Endothelial cell (in vitro differentiated cells): ENCODE data around the gene FGF19. TPM values are rescaled to one million over a fixed set of nuclear protein-coding genes. Genes with fewer than 3 reads are reported as not detected.

Experiments used
- DNase-seq: peaks from one replicate; pipeline ENCODE4 v3.0.0; 2021; ENCODE audit warnings: low spot score
- H3K27ac Mint-ChIP-seq: one replicate; pipeline ENCODE4 v1.8.0; 2021; ENCODE audit warnings: mixed read lengths, inconsistent platforms; ENCODE audit not compliant: unreplicated experiment
- H3K27me3 Mint-ChIP-seq: one replicate; pipeline ENCODE4 v1.8.0; 2021; ENCODE audit warnings: mild to moderate bottlenecking, moderate library complexity, mixed read lengths, inconsistent platforms; ENCODE audit not compliant: unreplicated experiment
- H3K36me3 Mint-ChIP-seq: one replicate; pipeline ENCODE4 v1.8.0; 2021; ENCODE audit warnings: mild to moderate bottlenecking, low read depth, mixed read lengths, inconsistent platforms; ENCODE audit not compliant: unreplicated experiment
- H3K4me1 Mint-ChIP-seq: one replicate; pipeline ENCODE4 v1.8.0; 2021; ENCODE audit warnings: mild to moderate bottlenecking, mixed read lengths, inconsistent platforms; ENCODE audit not compliant: unreplicated experiment
- H3K4me3 Mint-ChIP-seq: one replicate; pipeline ENCODE4 v1.8.0; 2021; ENCODE audit warnings: mild to moderate bottlenecking, mixed read lengths, inconsistent platforms; ENCODE audit not compliant: unreplicated experiment
- H3K9me3 Mint-ChIP-seq: one replicate; pipeline ENCODE4 v1.8.0; 2021; ENCODE audit warnings: mixed read lengths, inconsistent platforms; ENCODE audit not compliant: unreplicated experiment
- total RNA-seq: library from RNA; stranded (reverse); fragmentation: NEBNext Ultra II Directional; extraction: Animal tissue kit (Norgen Biotek cat#: 25700); gene quantifications from one replicate; pipeline ENCODE4 v1.2.1, GENCODE V29; 2021; ENCODE audit not compliant: unreplicated experiment
- TF ChIP-seq, protein P1 (sequence below): fragments of 200-600 bp; sonication (generic); IDR thresholded peaks from one replicate; pipeline ENCODE4 v1.5.0; 2021; ENCODE audit warnings: antibody characterized with exemption; ENCODE audit not compliant: unreplicated experiment

FGF19 gene
- total RNA-seq, 1 donor from 2014 or later: not detected

DNA sequence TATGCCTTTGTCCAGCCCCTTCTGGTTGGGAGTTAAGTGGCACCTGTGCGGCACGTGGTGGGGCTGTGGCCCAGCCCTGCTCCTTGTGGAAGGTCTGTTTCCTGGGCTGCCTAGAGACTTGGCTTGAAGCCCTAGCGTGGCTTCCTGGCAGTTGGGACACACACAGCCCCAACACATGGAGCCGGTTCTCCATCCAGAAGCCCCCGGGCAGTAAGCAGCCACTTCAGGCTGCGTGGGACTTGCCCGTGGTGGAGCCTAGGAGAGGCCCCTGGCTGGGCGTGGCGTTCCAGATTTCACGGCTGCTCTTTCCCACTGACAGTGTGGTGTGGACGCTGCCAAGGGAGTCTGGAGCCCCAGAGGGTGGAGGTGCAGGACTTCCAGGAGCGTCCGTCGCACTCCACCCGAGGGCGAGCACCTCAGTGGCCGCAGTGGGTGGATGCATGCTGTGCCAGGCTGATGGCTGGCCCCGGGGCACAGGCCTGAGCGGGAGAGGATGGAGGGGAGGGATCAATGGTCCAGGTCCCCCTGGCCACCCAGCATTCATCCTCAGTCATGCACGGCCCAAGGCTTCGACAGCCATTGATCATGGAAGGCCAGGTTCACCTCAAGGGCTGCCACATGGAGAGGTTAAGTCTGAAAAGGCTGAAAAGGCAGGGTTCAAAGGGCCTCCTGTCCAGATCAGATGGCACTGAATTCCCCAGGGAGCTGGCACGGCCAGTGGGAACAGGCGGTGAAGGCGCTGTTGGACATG is 53.6 kb downstream of the FGF19 start:
- Mint-ChIP-seq H3K27ac (no peak overlapping the region), H3K4me3 (no peak overlapping the region), H3K27me3 (no peaks in the 10 kb centered on the region), H3K9me3 (no peaks in the 10 kb centered on the region), H3K4me1 (peaks cover 3% of the 10 kb centered on the region), H3K36me3 (no peaks in the 10 kb centered on the region)
- no peak for DNase-seq
- TF ChIP-seq, protein P1, sequence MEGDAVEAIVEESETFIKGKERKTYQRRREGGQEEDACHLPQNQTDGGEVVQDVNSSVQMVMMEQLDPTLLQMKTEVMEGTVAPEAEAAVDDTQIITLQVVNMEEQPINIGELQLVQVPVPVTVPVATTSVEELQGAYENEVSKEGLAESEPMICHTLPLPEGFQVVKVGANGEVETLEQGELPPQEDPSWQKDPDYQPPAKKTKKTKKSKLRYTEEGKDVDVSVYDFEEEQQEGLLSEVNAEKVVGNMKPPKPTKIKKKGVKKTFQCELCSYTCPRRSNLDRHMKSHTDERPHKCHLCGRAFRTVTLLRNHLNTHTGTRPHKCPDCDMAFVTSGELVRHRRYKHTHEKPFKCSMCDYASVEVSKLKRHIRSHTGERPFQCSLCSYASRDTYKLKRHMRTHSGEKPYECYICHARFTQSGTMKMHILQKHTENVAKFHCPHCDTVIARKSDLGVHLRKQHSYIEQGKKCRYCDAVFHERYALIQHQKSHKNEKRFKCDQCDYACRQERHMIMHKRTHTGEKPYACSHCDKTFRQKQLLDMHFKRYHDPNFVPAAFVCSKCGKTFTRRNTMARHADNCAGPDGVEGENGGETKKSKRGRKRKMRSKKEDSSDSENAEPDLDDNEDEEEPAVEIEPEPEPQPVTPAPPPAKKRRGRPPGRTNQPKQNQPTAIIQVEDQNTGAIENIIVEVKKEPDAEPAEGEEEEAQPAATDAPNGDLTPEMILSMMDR: no peak

GRCh38 chr11:69649576-69649900 is 54.3 kb downstream of the FGF19 start:
- peaks cover 3% of the 10 kb centered on the region for H3K4me1 Mint-ChIP-seq
- no peak overlapping the region for H3K27ac Mint-ChIP-seq
- no peaks in the 10 kb centered on the region for H3K9me3 Mint-ChIP-seq
- no peak overlapping the region for H3K4me3 Mint-ChIP-seq
- DNase-seq: no peak
- no peaks in the 10 kb centered on the region for H3K27me3 Mint-ChIP-seq
- H3K36me3 Mint-ChIP-seq: no peaks in the 10 kb centered on the region
- TF ChIP-seq, protein P1: no peak

GRCh38 chr11:69648679-69649575 is 54.9 kb downstream of the FGF19 start:
- TF ChIP-seq, protein P1: no peak
- Mint-ChIP-seq H3K36me3 (no peaks in the 10 kb centered on the region), H3K9me3 (no peaks in the 10 kb centered on the region), H3K4me1 (peaks cover 3% of the 10 kb centered on the region), H3K27ac (no peak overlapping the region), H3K27me3 (no peaks in the 10 kb centered on the region), H3K4me3 (no peak overlapping the region)
- no peak for DNase-seq

Other genes with a start within 250 kb of the FGF19 start
- not detected for gene LINC01488, start 222.4 kb downstream of the FGF19 start, total RNA-seq
- gene CCND1, start 62.9 kb downstream of the FGF19 start, total RNA-seq: 55.6 TPM
- 23.3 TPM for gene LTO1, start 28.7 kb downstream of the FGF19 start, total RNA-seq
- gene FGF4, start 71.3 kb upstream of the FGF19 start, total RNA-seq: not detected
- not detected for gene FGF3, start 115.4 kb upstream of the FGF19 start, total RNA-seq